ENCODE measurements around the gene CDCP2.

CDCP2 gene

GRCh38 chr1:54144366-54144765, 8.4 kb downstream of the CDCP2 start:
- TF ChIP-seq CTCF (IDR thresholded peaks at IDR 0.05; ENCODE audit: insufficient read depth, low read length, missing control alignments) = no peak
- H3K4me3 ChIP-seq (ENCODE audit: low read depth, low read length) = no peak overlapping the region
- DNase-seq (ENCODE audit: low read depth, low spot score) = no peak
- ChIA-PET CTCF (interaction anchor here (0.9 kb wide), 1 partner anchor 10 kb away, joined by 3 read pairs; no protein-coding TSS in a partner anchor), POLR2A (no interaction called here)

- no peak for TF ChIP-seq CTCF (IDR thresholded peaks at IDR 0.05; ENCODE audit: insufficient read depth, low read length, missing control alignments)
- DNase-seq (ENCODE audit: low read depth, low spot score) = no peak
- H3K4me3 ChIP-seq (ENCODE audit: low read depth, low read length) = no peak overlapping the region
- CTCF ChIA-PET = interaction anchor here (1.1 kb wide), 1 partner anchor 20 kb away, joined by 3 read pairs; no protein-coding TSS in a partner anchor
- POLR2A ChIA-PET = interaction anchor here (0.8 kb wide), 1 partner anchor 57 kb away, joined by 3 read pairs; no protein-coding TSS in a partner anchor
Measured at GRCh38 chr1:54142146-54142900, 10.5 kb downstream of the CDCP2 start.

GRCh38 chr1:54139711-54140110, 13.1 kb downstream of the CDCP2 start:
- H3K4me3 ChIP-seq (ENCODE audit: low read depth, low read length) = no peak overlapping the region
- ChIA-PET POLR2A (no interaction called here), CTCF (interaction anchor here (1.0 to 6.6 kb wide), 2 partner anchors 8 to 15 kb away, joined by 3 to 94 read pairs; no protein-coding TSS in a partner anchor)
- DNase-seq (ENCODE audit: low read depth, low spot score) = no peak
- TF ChIP-seq CTCF (IDR thresholded peaks at IDR 0.05; ENCODE audit: insufficient read depth, low read length, missing control alignments) = no peak

GRCh38 chr1:54138994-54139393, 13.8 kb downstream of the CDCP2 start:
- DNase-seq (ENCODE audit: low read depth, low spot score) = no peak
- H3K4me3 ChIP-seq (ENCODE audit: low read depth, low read length) = no peak overlapping the region
- ChIA-PET CTCF (interaction anchor here (0.7 to 6.6 kb wide), 5 partner anchors 9 to 351 kb away, joined by 3 to 94 read pairs (median 3); no protein-coding TSS in a partner anchor), POLR2A (interaction anchor here (0.5 kb wide), 1 partner anchor 15 kb away, joined by 3 read pairs; no protein-coding TSS in a partner anchor)
- TF ChIP-seq CTCF (IDR thresholded peaks at IDR 0.05; ENCODE audit: insufficient read depth, low read length, missing control alignments) = no peak

GRCh38 chr1:54137534-54138061, 15.2 kb downstream of the CDCP2 start:
- H3K4me3 ChIP-seq (ENCODE audit: low read depth, low read length) = no peak overlapping the region
- DNase-seq (ENCODE audit: low read depth, low spot score) = peak; percentile 71
- POLR2A ChIA-PET = interaction anchor here (0.9 to 1.5 kb wide), 3 partner anchors 12 to 62 kb away, joined by 3 to 8 read pairs (median 3); partner anchors contain the start of genes CYB5RL and MRPL37
- no peak for TF ChIP-seq CTCF (IDR thresholded peaks at IDR 0.05; ENCODE audit: insufficient read depth, low read length, missing control alignments)
- CTCF ChIA-PET = interaction anchor here (1.1 to 6.6 kb wide), 2 partner anchors 13 to 64 kb away, joined by 3 to 94 read pairs; no protein-coding TSS in a partner anchor
